GM23338 (cell line): Measurements from ENCODE around the gene GADL1. TPM values are rescaled to one million over a fixed set of nuclear protein-coding genes. Genes with fewer than 3 reads are reported as not detected.

ENCODE experiments used
- ATAC-seq: fragments of 200-7000 bp; cut with Tn5 transposase; 3 replicates; pipeline ENCODE4 v1.9.1; 2020
- DNase-seq: peaks from one replicate; pipeline ENCODE4 v3.0.0-alpha.2; 2015; ENCODE audit warnings: low spot score
- H2AFZ ChIP-seq: fragments of 200-600 bp; sonication (generic); 2 replicates; pipeline ENCODE4 v1.8.0; 2016; ENCODE audit warnings: antibody characterized with exemption, mild to moderate bottlenecking, moderate library complexity
- H3F3A ChIP-seq: fragments of 200-600 bp; sonication (generic); replicated peaks from 2 replicates; pipeline ENCODE4 v1.8.0; 2017; ENCODE audit warnings: antibody characterized with exemption, mixed run types, low read depth
- H3K27ac ChIP-seq: fragments of 200-600 bp; sonication (generic); 2 replicates; pipeline ENCODE4 v1.6.1; 2016; ENCODE audit warnings: low read depth
- H3K27me3 ChIP-seq: fragments of 200-600 bp; sonication (generic); 2 replicates; pipeline ENCODE4 v1.8.0; 2016; ENCODE audit warnings: mild to moderate bottlenecking, mixed run types, moderate library complexity; ENCODE audit not compliant: insufficient read depth
- H3K36me3 ChIP-seq: fragments of 200-600 bp; sonication (generic); 2 replicates; pipeline ENCODE4 v1.8.0; 2016; ENCODE audit warnings: mild to moderate bottlenecking; ENCODE audit not compliant: insufficient read depth
- H3K4me1 ChIP-seq: fragments of 200-600 bp; sonication (generic); 2 replicates; pipeline ENCODE4 v1.8.0; 2016; ENCODE audit warnings: mild to moderate bottlenecking, moderate library complexity; ENCODE audit not compliant: insufficient read depth
- H3K4me2 ChIP-seq: fragments of 200-600 bp; sonication (generic); 2 replicates; pipeline ENCODE4 v1.7.1; 2017; ENCODE audit warnings: mixed run types
- H3K4me3 ChIP-seq: fragments of 200-600 bp; sonication (generic); 2 replicates; pipeline ENCODE4 v1.6.1; 2016; ENCODE audit warnings: mixed run types
- H3K79me2 ChIP-seq: fragments of 200-600 bp; sonication (generic); replicated peaks from 2 replicates; pipeline ENCODE4 v1.8.0; 2017; ENCODE audit warnings: mild to moderate bottlenecking; ENCODE audit not compliant: insufficient read depth
- H3K9me2 ChIP-seq: fragments of 200-600 bp; sonication (generic); 2 replicates; pipeline ENCODE4 v1.8.0; 2017; ENCODE audit not compliant: insufficient read depth
- H4K20me1 ChIP-seq: fragments of 200-600 bp; sonication (generic); replicated peaks from 2 replicates; pipeline ENCODE4 v1.8.0; 2017; ENCODE audit warnings: mild to moderate bottlenecking; ENCODE audit not compliant: insufficient read depth
- H3K27ac Mint-ChIP-seq: 2 replicates; pipeline ENCODE4 v1.8.0; 2020; ENCODE audit warnings: inconsistent platforms, mild to moderate bottlenecking, moderate library complexity, mixed read lengths
- H3K27me3 Mint-ChIP-seq: 3 replicates; pipeline ENCODE4 v1.8.0; 2022; ENCODE audit warnings: low read depth, mild to moderate bottlenecking, moderate library complexity, mixed read lengths, inconsistent platforms; ENCODE audit not compliant: insufficient read depth, poor library complexity
- H3K36me3 Mint-ChIP-seq: 3 replicates; pipeline ENCODE4 v1.8.0; 2021; ENCODE audit warnings: low read depth, mild to moderate bottlenecking, inconsistent platforms, moderate library complexity, mixed read lengths
- H3K4me1 Mint-ChIP-seq: 3 replicates; pipeline ENCODE4 v1.8.0; 2020; ENCODE audit warnings: mild to moderate bottlenecking, inconsistent platforms, mixed read lengths
- H3K4me3 Mint-ChIP-seq: 3 replicates; pipeline ENCODE4 v1.8.0; 2021; ENCODE audit warnings: moderate library complexity, mild to moderate bottlenecking, inconsistent platforms, mixed read lengths
- H3K9me3 Mint-ChIP-seq: 3 replicates; pipeline ENCODE4 v1.8.0; 2020; ENCODE audit warnings: moderate library complexity, mild to moderate bottlenecking, inconsistent platforms, mixed read lengths
- CREB1 ChIP-seq: fragments of 250-450 bp; sonication (Bioruptor Pico); IDR thresholded peaks from 2 replicates; pipeline ENCODE4 v1.5.0; 2020; ENCODE audit warnings: low read depth, mild to moderate bottlenecking, moderate library complexity
- EZH2 ChIP-seq: fragments of 200-600 bp; sonication (generic); IDR thresholded peaks from one replicate; pipeline ENCODE4 v1.8.0; 2017; ENCODE audit warnings: antibody characterized with exemption, mild to moderate bottlenecking, low read depth; ENCODE audit not compliant: unreplicated experiment
- EZH2phosphoT487 ChIP-seq: fragments of 200-600 bp; sonication (generic); IDR thresholded peaks from one replicate; pipeline ENCODE4 v1.8.1; 2018; ENCODE audit warnings: antibody characterized with exemption; ENCODE audit not compliant: unreplicated experiment
- JUNB ChIP-seq: IDR thresholded peaks from one replicate; pipeline ENCODE4 v1.6.1; 2016; ENCODE audit warnings: antibody characterized with exemption; ENCODE audit not compliant: unreplicated experiment
- NANOG ChIP-seq: IDR thresholded peaks from 2 replicates; pipeline ENCODE4 v1.6.1; 2016; ENCODE audit warnings: antibody characterized with exemption, borderline replicate concordance
- POLR2AphosphoS5 ChIP-seq: IDR thresholded peaks from 2 replicates; pipeline ENCODE4 v1.6.1; 2016; ENCODE audit warnings: antibody characterized with exemption, low read depth
- STAT1 ChIP-seq: IDR thresholded peaks from one replicate; pipeline ENCODE4 v1.6.1; 2016; ENCODE audit warnings: antibody characterized with exemption; ENCODE audit not compliant: unreplicated experiment
- ZNF114 ChIP-seq: fragments of 250-450 bp; sonication (Bioruptor Pico); IDR thresholded peaks from 2 replicates; pipeline ENCODE4 v1.5.0; 2020; ENCODE audit warnings: mild to moderate bottlenecking, moderate library complexity
- ZNF331 ChIP-seq: fragments of 250-450 bp; sonication (Bioruptor Pico); IDR thresholded peaks from 2 replicates; pipeline ENCODE4 v1.5.0; 2020; ENCODE audit warnings: low read depth, mild to moderate bottlenecking, moderate library complexity
- polyA plus RNA-seq: library from polyadenylated mRNA; unstranded; fragments of >200 nt; fragmentation: Nextera tagmentation; extraction: Ambion mirVana; gene quantifications from 2 replicates; pipeline ENCODE4 v1.2.1, GENCODE V29; 2016
- total RNA-seq: library from RNA; depleted of rRNA; stranded (reverse); fragments of >200 nt; shearing (Covaris generic); gene quantifications from 2 replicates; pipeline ENCODE4 v1.2.3, GENCODE V29; 2014
- TF ChIP-seq, protein P1 (sequence below): IDR thresholded peaks from 2 replicates; pipeline ENCODE4 v1.6.1; 2016; ENCODE audit warnings: antibody characterized with exemption
- TF ChIP-seq, protein P2 (sequence below): IDR thresholded peaks from one replicate; pipeline ENCODE4 v1.6.1; 2018; ENCODE audit warnings: antibody characterized with exemption; ENCODE audit not compliant: unreplicated experiment
- TF ChIP-seq, protein P3 (sequence below), 2 experiments: fragments of 200-600 bp in 1 of 2; sonication (generic) in 1 of 2; conservative IDR thresholded peaks; 2 replicates each; pipeline versions ENCODE4 v1.5.1 to v1.6.1; 2016 to 2017; ENCODE audit warnings: antibody characterized with exemption in 2 of 2, low read depth in 2 of 2, mild to moderate bottlenecking in 2 of 2, moderate library complexity in 1 of 2

Gene GADL1
- total and polyA plus RNA-seq, 2 experiments from 2014 or later: 0.35 to 0.50 TPM

DNA sequence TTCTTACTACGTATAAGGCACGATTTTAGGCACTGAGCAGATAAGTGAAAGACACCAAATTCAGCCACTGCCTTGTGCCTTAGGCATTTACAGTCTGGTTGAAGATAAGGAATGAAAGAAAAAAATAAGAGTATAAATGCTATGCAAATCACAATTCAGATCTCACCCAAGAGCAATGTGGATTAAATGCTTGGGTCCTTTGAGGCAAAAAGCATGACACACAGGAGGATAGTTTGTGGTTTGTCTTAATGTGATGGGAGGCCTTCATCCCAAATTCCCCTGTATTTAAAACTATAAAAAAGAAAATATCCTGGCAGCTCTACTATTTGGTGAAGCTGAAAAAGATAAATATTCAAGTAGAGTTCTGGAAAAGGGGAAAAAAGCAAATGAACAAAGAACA is 208.3 kb downstream of the GADL1 start:
- no peaks in the 10 kb centered on the region for H3F3A ChIP-seq
- no peak overlapping the region for H3K4me2 ChIP-seq
- no peak overlapping the region for H3K4me3 ChIP-seq
- 0 out of 2 replicates have a peak, but pooled peaks cover 5% of the 10 kb centered on the region for H3K9me2 ChIP-seq
- H3K4me3 Mint-ChIP-seq: no peak overlapping the region
- no peak overlapping the region for H2AFZ ChIP-seq
- no peaks in the 10 kb centered on the region for H3K9me3 Mint-ChIP-seq
- H4K20me1 ChIP-seq: no peaks in the 10 kb centered on the region
- H3K4me1 Mint-ChIP-seq: peaks cover 32% of the 10 kb centered on the region
- H3K4me1 ChIP-seq: peaks cover 6% of the 10 kb centered on the region
- H3K27me3 Mint-ChIP-seq: peaks cover 3% of the 10 kb centered on the region
- no peak overlapping the region for H3K27ac Mint-ChIP-seq
- H3K36me3 Mint-ChIP-seq: peaks cover 42% of the 10 kb centered on the region
- H3K27me3 ChIP-seq: no peaks in the 10 kb centered on the region
- H3K27ac ChIP-seq: no peak overlapping the region
- DNase-seq: no peak
- no peak for ATAC-seq
- H3K79me2 ChIP-seq: 0 out of 2 replicates have a peak, but pooled peaks cover 14% of the 10 kb centered on the region
- peaks cover 8% of the 10 kb centered on the region; the same call in 1 of the 2 replicates for H3K36me3 ChIP-seq
- TF ChIP-seq NANOG: no peak
- no peak for TF ChIP-seq ZNF114 (CRISPR knock-in tag)
- no peak for TF ChIP-seq POLR2AphosphoS5
- TF ChIP-seq, protein P1, sequence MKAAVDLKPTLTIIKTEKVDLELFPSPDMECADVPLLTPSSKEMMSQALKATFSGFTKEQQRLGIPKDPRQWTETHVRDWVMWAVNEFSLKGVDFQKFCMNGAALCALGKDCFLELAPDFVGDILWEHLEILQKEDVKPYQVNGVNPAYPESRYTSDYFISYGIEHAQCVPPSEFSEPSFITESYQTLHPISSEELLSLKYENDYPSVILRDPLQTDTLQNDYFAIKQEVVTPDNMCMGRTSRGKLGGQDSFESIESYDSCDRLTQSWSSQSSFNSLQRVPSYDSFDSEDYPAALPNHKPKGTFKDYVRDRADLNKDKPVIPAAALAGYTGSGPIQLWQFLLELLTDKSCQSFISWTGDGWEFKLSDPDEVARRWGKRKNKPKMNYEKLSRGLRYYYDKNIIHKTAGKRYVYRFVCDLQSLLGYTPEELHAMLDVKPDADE: no peak
- TF ChIP-seq EZH2: no peak
- TF ChIP-seq, protein P2, sequence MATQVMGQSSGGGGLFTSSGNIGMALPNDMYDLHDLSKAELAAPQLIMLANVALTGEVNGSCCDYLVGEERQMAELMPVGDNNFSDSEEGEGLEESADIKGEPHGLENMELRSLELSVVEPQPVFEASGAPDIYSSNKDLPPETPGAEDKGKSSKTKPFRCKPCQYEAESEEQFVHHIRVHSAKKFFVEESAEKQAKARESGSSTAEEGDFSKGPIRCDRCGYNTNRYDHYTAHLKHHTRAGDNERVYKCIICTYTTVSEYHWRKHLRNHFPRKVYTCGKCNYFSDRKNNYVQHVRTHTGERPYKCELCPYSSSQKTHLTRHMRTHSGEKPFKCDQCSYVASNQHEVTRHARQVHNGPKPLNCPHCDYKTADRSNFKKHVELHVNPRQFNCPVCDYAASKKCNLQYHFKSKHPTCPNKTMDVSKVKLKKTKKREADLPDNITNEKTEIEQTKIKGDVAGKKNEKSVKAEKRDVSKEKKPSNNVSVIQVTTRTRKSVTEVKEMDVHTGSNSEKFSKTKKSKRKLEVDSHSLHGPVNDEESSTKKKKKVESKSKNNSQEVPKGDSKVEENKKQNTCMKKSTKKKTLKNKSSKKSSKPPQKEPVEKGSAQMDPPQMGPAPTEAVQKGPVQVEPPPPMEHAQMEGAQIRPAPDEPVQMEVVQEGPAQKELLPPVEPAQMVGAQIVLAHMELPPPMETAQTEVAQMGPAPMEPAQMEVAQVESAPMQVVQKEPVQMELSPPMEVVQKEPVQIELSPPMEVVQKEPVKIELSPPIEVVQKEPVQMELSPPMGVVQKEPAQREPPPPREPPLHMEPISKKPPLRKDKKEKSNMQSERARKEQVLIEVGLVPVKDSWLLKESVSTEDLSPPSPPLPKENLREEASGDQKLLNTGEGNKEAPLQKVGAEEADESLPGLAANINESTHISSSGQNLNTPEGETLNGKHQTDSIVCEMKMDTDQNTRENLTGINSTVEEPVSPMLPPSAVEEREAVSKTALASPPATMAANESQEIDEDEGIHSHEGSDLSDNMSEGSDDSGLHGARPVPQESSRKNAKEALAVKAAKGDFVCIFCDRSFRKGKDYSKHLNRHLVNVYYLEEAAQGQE: no peak

DNA sequence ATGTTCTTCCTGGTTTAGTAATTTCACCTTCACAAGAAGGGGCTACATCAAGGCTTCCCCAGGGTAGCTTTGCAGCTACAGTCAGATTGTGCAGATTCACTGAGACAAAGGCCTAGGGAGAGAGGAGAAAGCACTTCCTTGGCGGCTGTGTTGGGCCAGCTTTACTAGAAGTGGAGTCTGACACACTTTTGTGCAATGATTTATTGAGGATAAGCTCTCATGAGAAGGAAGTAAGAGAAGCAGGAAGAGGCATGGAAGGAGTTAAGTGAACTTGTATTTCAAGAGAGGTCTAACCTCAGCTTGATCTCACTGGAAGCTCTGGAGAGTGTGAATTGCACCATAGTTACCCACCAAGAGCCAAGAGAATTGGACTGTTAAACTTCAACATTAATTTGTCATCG is 209.2 kb downstream of the GADL1 start:
- no peak overlapping the region for H2AFZ ChIP-seq
- no peak overlapping the region for H3K27ac ChIP-seq
- Mint-ChIP-seq H3K9me3 (no peaks in the 10 kb centered on the region), H3K27ac (no peak overlapping the region), H3K36me3 (peaks cover 34% of the 10 kb centered on the region), H3K4me1 (peaks cover 35% of the 10 kb centered on the region), H3K4me3 (no peak overlapping the region), H3K27me3 (peaks cover 6% of the 10 kb centered on the region)
- DNase-seq (no peak), ATAC-seq (no peak)
- H3K4me1 ChIP-seq: peaks cover 12% of the 10 kb centered on the region
- H3K9me2 ChIP-seq: 0 out of 2 replicates have a peak, but pooled peaks cover 5% of the 10 kb centered on the region
- H3K36me3 ChIP-seq: peaks cover 5% of the 10 kb centered on the region; the same call in 1 of the 2 replicates
- H3F3A ChIP-seq: no peaks in the 10 kb centered on the region
- H4K20me1 ChIP-seq: no peaks in the 10 kb centered on the region
- no peak overlapping the region for H3K4me2 ChIP-seq
- H3K4me3 ChIP-seq: no peak overlapping the region
- no peaks in the 10 kb centered on the region for H3K27me3 ChIP-seq
- 0 out of 2 replicates have a peak, but pooled peaks cover 14% of the 10 kb centered on the region for H3K79me2 ChIP-seq
- TF ChIP-seq, protein P2: no peak
- TF ChIP-seq EZH2phosphoT487 (no peak), JUNB (no peak), POLR2AphosphoS5 (no peak), STAT1 (no peak), CREB1 (CRISPR knock-in tag) (no peak), ZNF331 (CRISPR knock-in tag) (no peak)
- TF ChIP-seq, protein P3, sequence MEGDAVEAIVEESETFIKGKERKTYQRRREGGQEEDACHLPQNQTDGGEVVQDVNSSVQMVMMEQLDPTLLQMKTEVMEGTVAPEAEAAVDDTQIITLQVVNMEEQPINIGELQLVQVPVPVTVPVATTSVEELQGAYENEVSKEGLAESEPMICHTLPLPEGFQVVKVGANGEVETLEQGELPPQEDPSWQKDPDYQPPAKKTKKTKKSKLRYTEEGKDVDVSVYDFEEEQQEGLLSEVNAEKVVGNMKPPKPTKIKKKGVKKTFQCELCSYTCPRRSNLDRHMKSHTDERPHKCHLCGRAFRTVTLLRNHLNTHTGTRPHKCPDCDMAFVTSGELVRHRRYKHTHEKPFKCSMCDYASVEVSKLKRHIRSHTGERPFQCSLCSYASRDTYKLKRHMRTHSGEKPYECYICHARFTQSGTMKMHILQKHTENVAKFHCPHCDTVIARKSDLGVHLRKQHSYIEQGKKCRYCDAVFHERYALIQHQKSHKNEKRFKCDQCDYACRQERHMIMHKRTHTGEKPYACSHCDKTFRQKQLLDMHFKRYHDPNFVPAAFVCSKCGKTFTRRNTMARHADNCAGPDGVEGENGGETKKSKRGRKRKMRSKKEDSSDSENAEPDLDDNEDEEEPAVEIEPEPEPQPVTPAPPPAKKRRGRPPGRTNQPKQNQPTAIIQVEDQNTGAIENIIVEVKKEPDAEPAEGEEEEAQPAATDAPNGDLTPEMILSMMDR (conservative IDR thresholded peaks at IDR 0.05; ENCODE audit: low read depth in 2 of 2): no peak
